ENCODE results near the gene CMYA5. TPM values are rescaled to one million over a fixed set of nuclear protein-coding genes. Genes with fewer than 3 reads are reported as not detected.

Gene CMYA5
- polyA plus RNA-seq, 1 experiment: 0.89 TPM

DNA sequence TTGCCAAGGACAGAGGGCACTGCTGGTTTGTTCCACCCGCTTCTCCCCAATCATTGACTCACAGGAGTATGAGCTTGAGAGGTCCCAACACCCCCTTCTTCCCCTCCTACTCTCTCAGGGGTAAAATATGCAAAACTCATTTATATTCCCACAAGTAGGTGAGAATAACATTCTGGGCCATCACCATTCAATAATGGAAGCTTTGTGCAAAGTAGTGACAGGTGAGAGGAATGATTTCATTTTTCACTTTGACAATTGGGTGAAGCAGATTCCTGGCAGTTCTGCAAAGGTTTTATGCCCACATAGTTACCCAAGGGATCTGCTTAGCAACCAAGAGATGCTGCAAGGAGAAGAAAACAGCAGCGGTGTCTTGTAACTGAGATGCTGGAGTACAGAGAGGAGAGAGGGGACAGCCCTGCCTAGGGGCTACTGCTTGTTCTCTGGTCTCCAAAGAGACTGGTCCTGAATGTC lies 137.6 kb downstream of the CMYA5 start:
- H3K9me3 ChIP-seq (ENCODE audit: control insufficient read depth, insufficient read depth, low read length): no peaks in the 10 kb centered on the region
- CTCF ChIA-PET: no interaction called here
- TF ChIP-seq, protein P1, sequence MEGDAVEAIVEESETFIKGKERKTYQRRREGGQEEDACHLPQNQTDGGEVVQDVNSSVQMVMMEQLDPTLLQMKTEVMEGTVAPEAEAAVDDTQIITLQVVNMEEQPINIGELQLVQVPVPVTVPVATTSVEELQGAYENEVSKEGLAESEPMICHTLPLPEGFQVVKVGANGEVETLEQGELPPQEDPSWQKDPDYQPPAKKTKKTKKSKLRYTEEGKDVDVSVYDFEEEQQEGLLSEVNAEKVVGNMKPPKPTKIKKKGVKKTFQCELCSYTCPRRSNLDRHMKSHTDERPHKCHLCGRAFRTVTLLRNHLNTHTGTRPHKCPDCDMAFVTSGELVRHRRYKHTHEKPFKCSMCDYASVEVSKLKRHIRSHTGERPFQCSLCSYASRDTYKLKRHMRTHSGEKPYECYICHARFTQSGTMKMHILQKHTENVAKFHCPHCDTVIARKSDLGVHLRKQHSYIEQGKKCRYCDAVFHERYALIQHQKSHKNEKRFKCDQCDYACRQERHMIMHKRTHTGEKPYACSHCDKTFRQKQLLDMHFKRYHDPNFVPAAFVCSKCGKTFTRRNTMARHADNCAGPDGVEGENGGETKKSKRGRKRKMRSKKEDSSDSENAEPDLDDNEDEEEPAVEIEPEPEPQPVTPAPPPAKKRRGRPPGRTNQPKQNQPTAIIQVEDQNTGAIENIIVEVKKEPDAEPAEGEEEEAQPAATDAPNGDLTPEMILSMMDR (IDR thresholded peaks at IDR 0.05; ENCODE audit: low read depth, low read length): no peak
- POLR2A ChIA-PET: no interaction called here
- H3K27ac ChIP-seq (ENCODE audit: low read depth, low read length): no peak overlapping the region
- DNase-seq (ENCODE audit: low read depth, low spot score): no peak
- H3K27me3 ChIP-seq (ENCODE audit: control insufficient read depth, insufficient read depth, low read length): no peaks in the 10 kb centered on the region
- no peak overlapping the region for H3K4me3 ChIP-seq (ENCODE audit: low read depth, low read length)

- no peaks in the 10 kb centered on the region for H3K9me3 ChIP-seq (ENCODE audit: control insufficient read depth, insufficient read depth, low read length)
- CTCF ChIA-PET: interaction anchor here (1.3 kb wide), 1 partner anchor 254 kb away, joined by 4 read pairs; no protein-coding TSS in a partner anchor
- TF ChIP-seq, protein P1 (IDR thresholded peaks at IDR 0.05; ENCODE audit: low read depth, low read length): peak; percentile 41
- H3K27me3 ChIP-seq (ENCODE audit: control insufficient read depth, insufficient read depth, low read length): no peaks in the 10 kb centered on the region
- DNase-seq (ENCODE audit: low read depth, low spot score): no peak
- no peak overlapping the region for H3K27ac ChIP-seq (ENCODE audit: low read depth, low read length)
- H3K4me3 ChIP-seq (ENCODE audit: low read depth, low read length): no peak overlapping the region
- POLR2A ChIA-PET: interaction anchor here (0.6 kb wide), 1 partner anchor 318 kb away, joined by 3 read pairs; no protein-coding TSS in a partner anchor
These were observed 139.6 kb downstream of the CMYA5 start for GRCh38 chr5:79829260-79829659.

GRCh38 chr5:79831381-79832309 lies 142.0 kb downstream of the CMYA5 start:
- TF ChIP-seq, protein P1 (IDR thresholded peaks at IDR 0.05; ENCODE audit: low read depth, low read length): no peak
- DNase-seq (ENCODE audit: low read depth, low spot score): no peak
- CTCF ChIA-PET: interaction anchor here (0.6 to 0.7 kb wide), 6 partner anchors 239 to 811 kb away, joined by 3 to 5 read pairs (median 4); no protein-coding TSS in a partner anchor
- POLR2A ChIA-PET: no interaction called here
- H3K4me3 ChIP-seq (ENCODE audit: low read depth, low read length): no peak overlapping the region
- no peaks in the 10 kb centered on the region for H3K9me3 ChIP-seq (ENCODE audit: control insufficient read depth, insufficient read depth, low read length)
- H3K27me3 ChIP-seq (ENCODE audit: control insufficient read depth, insufficient read depth, low read length): no peaks in the 10 kb centered on the region
- H3K27ac ChIP-seq (ENCODE audit: low read depth, low read length): no peak overlapping the region

DNA sequence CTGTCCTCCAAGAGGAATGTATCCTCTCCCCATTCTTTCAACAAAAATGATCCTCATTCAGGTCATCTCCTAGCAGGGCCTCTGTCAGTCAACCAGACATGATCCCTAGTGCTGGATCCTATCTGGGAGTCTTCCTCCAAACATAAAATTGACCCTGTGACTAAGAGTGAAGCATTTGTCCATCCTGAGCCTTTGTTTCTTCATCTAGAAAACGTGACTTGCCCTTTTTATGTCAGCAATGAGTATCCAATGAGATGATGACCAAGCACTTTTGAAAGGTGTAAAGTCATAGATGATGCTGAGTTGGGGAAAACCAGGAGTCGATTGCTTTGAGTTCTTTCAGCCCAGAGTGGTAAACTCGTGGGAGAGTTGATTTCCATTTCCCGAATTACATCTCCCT lies 143.3 kb downstream of the CMYA5 start:
- Histone ChIP-seq H3K27ac (ENCODE audit: low read depth, low read length) (no peak overlapping the region), H3K27me3 (ENCODE audit: control insufficient read depth, insufficient read depth, low read length) (no peaks in the 10 kb centered on the region), H3K4me3 (ENCODE audit: low read depth, low read length) (no peak overlapping the region), H3K9me3 (ENCODE audit: control insufficient read depth, insufficient read depth, low read length) (no peaks in the 10 kb centered on the region)
- POLR2A ChIA-PET: no interaction called here
- CTCF ChIA-PET: interaction anchor here (1.0 kb wide), 1 partner anchor 251 kb away, joined by 3 read pairs; no protein-coding TSS in a partner anchor
- TF ChIP-seq, protein P1 (IDR thresholded peaks at IDR 0.05; ENCODE audit: low read depth, low read length): no peak
- DNase-seq (ENCODE audit: low read depth, low spot score): no peak

Data from AG04450 (cell line).